ENCODE results near the gene GPATCH4. TPM values are rescaled to one million over a fixed set of nuclear protein-coding genes. Genes with fewer than 3 reads are reported as not detected.
A peak's percentile ranks its signal among the peaks of the same experiment; 100 is the strongest.

GPATCH4 gene
- total RNA-seq, 3 donors from 2014 or later (not counting 1 experiment from before 2014, with no cell fraction given): 19.3 to 27.3 (median 22.1) TPM

- ATAC-seq: no peak
- Histone ChIP-seq H3K4me3 (ENCODE audit: low read length) (no peak overlapping the region), H3K9me3 (ENCODE audit: control insufficient read depth, insufficient read depth, low read length) (no peaks in the 10 kb centered on the region), H3K27me3 (ENCODE audit: control insufficient read depth, insufficient read depth, low read length) (peaks cover 32% of the 10 kb centered on the region), H3K4me1 (ENCODE audit: control insufficient read depth, insufficient read depth, low read length) (peaks cover 23% of the 10 kb centered on the region), H3K36me3 (ENCODE audit: control insufficient read depth, insufficient read depth, low read length) (no peaks in the 10 kb centered on the region), H3K27ac (ENCODE audit: low read length) (no peak overlapping the region)
- peak overlapping the region; percentile 42 for H3K4me3 Mint-ChIP-seq
- no peak for TF ChIP-seq CTCF (IDR thresholded peaks at IDR 0.05)
- no peak overlapping the region for H3K27ac Mint-ChIP-seq
- H3K9me3 Mint-ChIP-seq: no peaks in the 10 kb centered on the region
- H3K4me1 Mint-ChIP-seq: peaks cover 7 to 8% of the 10 kb centered on the region in 2 donors
- DNase-seq: no peak
- WGBS (ENCODE audit: insufficient coverage): 81% methylated on average over 5 of the region's 6 CpGs
- peaks cover 58 to 62% of the 10 kb centered on the region in 2 donors for H3K27me3 Mint-ChIP-seq (ENCODE audit: low read depth in 2 of 2)
- intact Hi-C loops (cut with micrococcal nuclease): no loop called here
- H3K36me3 Mint-ChIP-seq: no peaks in the 10 kb centered on the region
Measured at GRCh38 chr1:156622581-156623297, 21.5 kb upstream of the GPATCH4 start.

GRCh38 chr1:156619582-156619955, 18.3 kb upstream of the GPATCH4 start:
- H3K27me3 ChIP-seq (ENCODE audit: control insufficient read depth, insufficient read depth, low read length): peaks cover 17% of the 10 kb centered on the region
- no peak for ATAC-seq
- H3K9me3 Mint-ChIP-seq: no peaks in the 10 kb centered on the region
- H3K4me1 ChIP-seq (ENCODE audit: control insufficient read depth, insufficient read depth, low read length): peaks cover 9% of the 10 kb centered on the region
- DNase-seq: no peak
- no peak overlapping the region for H3K4me3 ChIP-seq (ENCODE audit: low read length)
- no peaks in the 10 kb centered on the region for H3K9me3 ChIP-seq (ENCODE audit: control insufficient read depth, insufficient read depth, low read length)
- no peaks in the 10 kb centered on the region for H3K4me1 Mint-ChIP-seq
- peaks cover 55 to 62% of the 10 kb centered on the region in 2 donors for H3K27me3 Mint-ChIP-seq (ENCODE audit: low read depth in 2 of 2)
- intact Hi-C loops (cut with micrococcal nuclease): no loop called here
- no peak overlapping the region for H3K27ac Mint-ChIP-seq
- no peaks in the 10 kb centered on the region for H3K36me3 Mint-ChIP-seq
- 27% methylated on average over 6 of the region's 6 CpGs for WGBS (ENCODE audit: insufficient coverage)
- no peak for TF ChIP-seq CTCF (IDR thresholded peaks at IDR 0.05)
- H3K36me3 ChIP-seq (ENCODE audit: control insufficient read depth, insufficient read depth, low read length): no peaks in the 10 kb centered on the region
- H3K27ac ChIP-seq (ENCODE audit: low read length): no peak overlapping the region
- no peak overlapping the region for H3K4me3 Mint-ChIP-seq

GRCh38 chr1:156618853-156619581, 17.7 kb upstream of the GPATCH4 start, which contains the start of gene HAPLN2:
TSS of gene HAPLN2 (plus strand) at chr1:156619415. CDS start at chr1:156623491, 4,076 bp downstream.
- intact Hi-C loops (cut with micrococcal nuclease): no loop called here
- TF ChIP-seq CTCF (IDR thresholded peaks at IDR 0.05): no peak
- H3K27me3 Mint-ChIP-seq (ENCODE audit: low read depth in 2 of 2): peaks cover 55 to 60% of the 10 kb centered on the region in 2 donors
- 7% methylated on average over 5 of the region's 7 CpGs for WGBS (ENCODE audit: insufficient coverage)
- no peak within 1 kb of the TSS for H3K27ac Mint-ChIP-seq
- H3K36me3 ChIP-seq (ENCODE audit: control insufficient read depth, insufficient read depth, low read length): no peaks in the 10 kb centered on the region
- DNase-seq (peak in 1 of 2 donors; percentile 51), ATAC-seq (no peak)
- no peaks in the 10 kb centered on the region for H3K9me3 ChIP-seq (ENCODE audit: control insufficient read depth, insufficient read depth, low read length)
- H3K36me3 Mint-ChIP-seq: no peaks in the 10 kb centered on the region
- H3K4me3 ChIP-seq (ENCODE audit: low read length): no peak within 1 kb of the TSS
- H3K27ac ChIP-seq (ENCODE audit: low read length): no peak within 1 kb of the TSS
- no peaks in the 10 kb centered on the region for H3K4me1 Mint-ChIP-seq
- H3K4me1 ChIP-seq (ENCODE audit: control insufficient read depth, insufficient read depth, low read length): peaks cover 4% of the 10 kb centered on the region
- H3K27me3 ChIP-seq (ENCODE audit: control insufficient read depth, insufficient read depth, low read length): peaks cover 13% of the 10 kb centered on the region
- H3K4me3 Mint-ChIP-seq: no peak within 1 kb of the TSS
- no peaks in the 10 kb centered on the region for H3K9me3 Mint-ChIP-seq

All from natural killer cell (primary cell).